NT2/D1 (cell line): ENCODE results near the gene ACVR1C.
"Not testable (repeated sequence)": the region's sequence is repeated elsewhere in the genome, so short reads cannot be mapped to it uniquely, and the experiment has no call there.

Experiments
- DNase-seq: peaks from one replicate; pipeline ENCODE4 v3.0.0-alpha.2; 2011; ENCODE audit warnings: low read depth, low spot score
- H3K27me3 ChIP-seq: 2 replicates; pipeline ENCODE4 v1.6.0; 2011; ENCODE audit warnings: mild to moderate bottlenecking; ENCODE audit not compliant: insufficient read length, insufficient read depth
- H3K36me3 ChIP-seq: 2 replicates; pipeline ENCODE4 v1.6.1; 2011; ENCODE audit warnings: mild to moderate bottlenecking, low read length, mixed read lengths; ENCODE audit not compliant: insufficient read depth, insufficient read length
- H3K4me1 ChIP-seq: 2 replicates; pipeline ENCODE4 v1.5.1; 2011; ENCODE audit not compliant: insufficient read depth, insufficient read length
- H3K4me3 ChIP-seq: 2 replicates; pipeline ENCODE4 v1.5.1; 2011; ENCODE audit warnings: low read depth; ENCODE audit not compliant: insufficient read length
- H3K9ac ChIP-seq: 2 replicates; pipeline ENCODE4 v1.6.0; 2011; ENCODE audit warnings: low read depth; ENCODE audit not compliant: insufficient read length
- H3K9me3 ChIP-seq: 2 replicates; pipeline ENCODE4 v1.5.1; 2011; ENCODE audit warnings: mild to moderate bottlenecking, low read length; ENCODE audit not compliant: insufficient read depth
- SUZ12 ChIP-seq: IDR thresholded peaks from 2 replicates; pipeline ENCODE4 v1.6.1; 2011; ENCODE audit not compliant: insufficient read length, insufficient read depth; ENCODE audit errors: extremely low read depth
- YY1 ChIP-seq: IDR thresholded peaks from 2 replicates; pipeline ENCODE4 v1.6.1; 2011; ENCODE audit not compliant: insufficient read length, insufficient read depth
- ZNF274 ChIP-seq: IDR thresholded peaks from 2 replicates; pipeline ENCODE4 v1.6.1; 2011; ENCODE audit warnings: mild to moderate bottlenecking, low read depth, low read length

The ACVR1C gene

GRCh38 chr2:157557770-157558169, 70.9 kb downstream of the ACVR1C start:
- no peak for DNase-seq
- Histone ChIP-seq H3K4me3 (no peak overlapping the region), H3K36me3 (no peaks in the 10 kb centered on the region), H3K27me3 (no peaks in the 10 kb centered on the region), H3K9ac (no peak overlapping the region), H3K4me1 (no peaks in the 10 kb centered on the region), H3K9me3 (no peaks in the 10 kb centered on the region)
- TF ChIP-seq SUZ12: no peak
- TF ChIP-seq ZNF274: no peak
- TF ChIP-seq YY1: no peak

GRCh38 chr2:157540102-157540501, 88.6 kb downstream of the ACVR1C start:
- Histone ChIP-seq H3K9me3 (no peaks in the 10 kb centered on the region; the same call in 1 of the 2 replicates), H3K4me3 (no peak overlapping the region), H3K4me1 (no peaks in the 10 kb centered on the region), H3K27me3 (no peaks in the 10 kb centered on the region), H3K9ac (no peak overlapping the region), H3K36me3 (no peaks in the 10 kb centered on the region)
- no peak for DNase-seq
- no peak for TF ChIP-seq ZNF274
- no peak for TF ChIP-seq YY1
- no peak for TF ChIP-seq SUZ12

- H3K36me3 ChIP-seq: no peaks in the 10 kb centered on the region
- DNase-seq: no peak
- no peaks in the 10 kb centered on the region; the same call in 1 of the 2 replicates for H3K9me3 ChIP-seq
- no peak overlapping the region for H3K9ac ChIP-seq
- H3K4me3 ChIP-seq: no peak overlapping the region
- no peak for TF ChIP-seq ZNF274
- no peak for TF ChIP-seq SUZ12
- TF ChIP-seq YY1: no peak
- H3K27me3 ChIP-seq: no peaks in the 10 kb centered on the region
- no peaks in the 10 kb centered on the region for H3K4me1 ChIP-seq
Measured at GRCh38 chr2:157538064-157538463, 90.6 kb downstream of the ACVR1C start.

- no peaks in the 10 kb centered on the region; the same call in 1 of the 2 replicates for H3K9me3 ChIP-seq
- no peak overlapping the region for H3K4me3 ChIP-seq
- DNase-seq: no peak
- TF ChIP-seq YY1 (no peak), SUZ12 (no peak), ZNF274 (no peak)
- H3K27me3 ChIP-seq: no peaks in the 10 kb centered on the region
- H3K9ac ChIP-seq: no peak overlapping the region
- H3K4me1 ChIP-seq: no peaks in the 10 kb centered on the region
- H3K36me3 ChIP-seq: no peaks in the 10 kb centered on the region
Measured at GRCh38 chr2:157536815-157537214, 91.8 kb downstream of the ACVR1C start.

GRCh38 chr2:157528963-157529751, 99.5 kb downstream of the ACVR1C start:
- no peak overlapping the region for H3K4me3 ChIP-seq
- no peak overlapping the region for H3K9ac ChIP-seq
- no peaks in the 10 kb centered on the region for H3K4me1 ChIP-seq
- TF ChIP-seq YY1: no peak
- TF ChIP-seq SUZ12: no peak
- TF ChIP-seq ZNF274: no peak
- H3K9me3 ChIP-seq: no peaks in the 10 kb centered on the region
- no peak for DNase-seq
- H3K27me3 ChIP-seq: no peaks in the 10 kb centered on the region
- H3K36me3 ChIP-seq: no peaks in the 10 kb centered on the region

GRCh38 chr2:157526070-157526469, 102.6 kb downstream of the ACVR1C start:
- H3K4me3 ChIP-seq: no peak overlapping the region
- H3K9ac ChIP-seq: no peak overlapping the region
- TF ChIP-seq SUZ12: no peak
- TF ChIP-seq ZNF274: no peak
- TF ChIP-seq YY1: no peak
- no peaks in the 10 kb centered on the region for H3K9me3 ChIP-seq
- H3K4me1 ChIP-seq: no peaks in the 10 kb centered on the region
- DNase-seq: no peak
- H3K36me3 ChIP-seq: no peaks in the 10 kb centered on the region
- no peaks in the 10 kb centered on the region for H3K27me3 ChIP-seq

- Histone ChIP-seq H3K4me1 (no peaks in the 10 kb centered on the region), H3K9ac (no peak overlapping the region), H3K27me3 (no peaks in the 10 kb centered on the region), H3K9me3 (no peaks in the 10 kb centered on the region), H3K4me3 (no peak overlapping the region), H3K36me3 (no peaks in the 10 kb centered on the region)
- no peak for DNase-seq
- TF ChIP-seq YY1: no peak
Measured at GRCh38 chr2:157523270-157524247, 105.1 kb downstream of the ACVR1C start.

GRCh38 chr2:157514966-157515365, 113.7 kb downstream of the ACVR1C start:
- H3K36me3 ChIP-seq, H3K4me1 ChIP-seq, H3K9ac ChIP-seq, H3K27me3 ChIP-seq, DNase-seq, H3K9me3 ChIP-seq: not testable (repeated sequence)
- H3K4me3 ChIP-seq: peak overlapping the region; percentile 33
